CD4-positive, alpha-beta T cell treated with Interleukin-4 for 4 hours (primary cell): Measurements from ENCODE around the gene TMEM258.

Experiments
- DNase-seq: peaks from one replicate; pipeline ENCODE4 v3.0.0-alpha.2; 2020

The TMEM258 gene

DNA sequence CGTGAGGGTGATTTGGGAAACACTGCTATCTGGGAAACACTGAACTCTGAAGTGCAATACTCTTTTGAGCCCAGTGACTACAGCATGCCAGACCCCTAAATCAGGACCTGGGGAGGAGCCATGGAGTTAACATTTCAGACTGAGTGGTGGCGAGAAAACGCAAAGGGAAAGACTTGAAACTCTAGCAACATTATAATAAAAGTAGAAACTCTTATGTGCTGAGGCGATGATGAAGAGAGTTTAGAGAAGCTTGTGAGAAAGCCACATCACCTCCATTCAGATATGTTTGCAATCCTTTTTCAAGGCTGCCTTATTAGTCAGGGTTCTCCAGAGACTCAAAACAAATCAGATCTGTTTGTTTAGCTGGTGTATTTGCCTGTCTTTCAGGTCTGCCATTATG, 2.2 kb upstream of the TMEM258 start:
- no peak for DNase-seq

- DNase-seq = no peak
Observed at GRCh38 chr11:61793829-61794204, 1.4 kb upstream of the TMEM258 start.

DNA sequence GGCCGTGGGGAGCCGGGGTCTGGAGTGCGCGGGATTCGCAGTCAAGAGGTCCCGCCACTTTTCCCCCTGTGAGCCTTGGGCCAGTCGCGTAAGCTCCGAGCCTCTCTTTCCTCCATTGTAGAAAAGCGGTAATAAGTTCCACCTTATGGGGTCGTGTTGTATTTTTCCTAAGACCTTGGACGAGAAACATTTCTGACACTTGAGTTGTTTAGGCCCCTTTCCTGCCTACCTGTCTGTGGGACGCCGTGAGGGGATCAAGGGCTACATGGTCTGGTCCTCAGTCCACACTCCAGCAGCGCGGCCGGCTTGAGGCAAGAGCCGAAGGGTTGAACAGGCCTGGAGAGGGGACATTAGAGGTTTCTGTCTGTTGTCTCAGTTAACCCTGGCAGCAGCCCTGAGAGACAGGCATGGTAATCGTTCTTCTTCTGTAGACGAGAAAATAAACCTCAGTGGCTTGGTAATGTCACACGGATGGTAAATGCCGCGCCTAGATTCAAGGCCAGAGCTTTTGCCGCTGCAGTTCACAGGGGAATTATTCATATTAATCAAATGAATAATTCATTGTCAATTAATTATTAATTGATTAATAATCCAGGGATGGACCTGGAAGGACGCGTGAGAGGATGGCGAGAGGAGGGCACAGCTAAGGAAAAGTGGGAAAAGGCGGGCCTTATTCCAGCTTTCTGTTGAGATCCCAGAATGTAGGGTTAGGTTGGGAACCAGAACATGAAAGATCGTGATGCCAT, 857 bp upstream of the TMEM258 start:
- no peak for DNase-seq

GRCh38 chr11:61791737-61792309, 576 bp downstream of the TMEM258 start:
- DNase-seq = no peak

DNA sequence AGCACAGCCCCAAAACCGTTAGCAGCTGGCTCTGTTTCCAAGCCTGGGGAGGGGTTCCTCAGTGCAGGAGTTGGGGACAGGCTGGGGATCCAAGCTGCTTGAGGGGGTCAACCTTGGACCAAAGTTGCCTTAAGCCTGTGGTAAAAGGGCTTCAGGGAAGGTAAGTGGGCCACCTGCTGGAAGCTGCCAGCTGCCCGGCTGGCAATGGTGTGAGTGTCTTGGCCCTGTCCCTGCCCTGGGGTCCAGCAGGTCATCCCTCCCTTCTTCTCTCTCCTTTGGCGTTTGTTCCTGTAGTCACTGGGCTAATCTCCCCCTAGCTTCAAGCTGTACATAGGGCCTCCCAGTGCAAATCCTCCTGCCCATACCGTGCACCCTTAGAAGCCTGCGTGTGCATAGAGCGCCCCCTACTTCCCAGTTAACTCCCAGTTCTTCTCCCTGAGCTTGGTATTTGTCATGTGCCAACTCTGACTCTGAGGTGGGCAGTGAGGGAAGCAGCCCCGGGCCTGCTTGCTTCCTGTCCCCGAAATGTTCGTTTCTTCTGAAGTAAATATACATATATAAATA, 4.4 kb downstream of the TMEM258 start:
- DNase-seq = no peak

DNA sequence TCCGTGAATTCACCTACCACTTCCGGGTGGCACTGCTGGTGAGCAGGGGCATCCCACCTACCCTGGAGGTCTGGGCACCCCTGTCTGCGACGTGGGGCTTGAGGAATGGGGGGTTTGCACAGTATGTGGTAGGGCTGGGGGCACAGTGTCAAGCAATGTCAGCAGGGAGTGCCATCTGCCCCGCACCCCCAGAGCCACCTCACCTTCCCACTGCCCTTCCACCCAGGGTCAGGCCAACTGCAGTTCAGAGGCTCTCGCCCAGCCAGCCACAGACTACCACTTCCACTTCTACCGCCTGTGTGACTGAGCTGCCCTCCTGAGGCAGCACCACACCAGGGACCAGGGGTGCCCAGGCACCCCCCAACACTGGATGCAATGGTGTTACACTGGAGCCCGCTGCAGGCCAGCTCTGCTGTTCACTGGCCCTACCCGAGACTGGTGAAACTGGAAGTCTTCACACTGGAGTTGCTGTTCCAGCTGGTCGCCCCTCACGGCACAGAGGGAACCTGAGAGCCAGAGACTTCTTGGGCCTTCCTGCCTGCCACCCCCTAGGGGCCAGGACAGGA, 6.5 kb downstream of the TMEM258 start:
- no peak for DNase-seq

GRCh38 chr11:61784506-61784805, 7.9 kb downstream of the TMEM258 start:
- DNase-seq = no peak

- DNase-seq = no peak
Observed at GRCh38 chr11:61783717-61784505, 8.5 kb downstream of the TMEM258 start.

GRCh38 chr11:61782841-61783240, 9.6 kb downstream of the TMEM258 start:
- DNase-seq = no peak

DNA sequence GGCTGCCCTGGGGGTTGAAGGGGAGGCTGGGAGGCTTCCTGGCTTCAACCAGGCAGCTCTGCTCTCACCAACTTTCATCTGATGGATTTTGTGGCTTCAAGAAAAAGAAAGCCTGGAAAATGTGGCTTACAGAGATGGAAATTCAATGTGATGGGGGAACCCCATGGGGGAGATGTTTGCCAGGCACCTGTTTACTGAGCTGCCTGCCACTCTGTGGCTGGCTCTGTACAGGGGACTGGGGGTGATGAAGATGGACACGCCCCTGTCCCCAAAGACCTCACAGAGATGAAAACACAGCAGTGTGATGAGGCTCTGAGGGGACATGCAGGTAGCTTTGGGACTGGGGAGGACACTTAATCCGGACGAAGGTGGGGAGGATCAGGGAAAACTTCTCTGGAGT, 10.1 kb downstream of the TMEM258 start:
- DNase-seq = no peak

GRCh38 chr11:61781585-61781984, 10.8 kb downstream of the TMEM258 start:
- no peak for DNase-seq

GRCh38 chr11:61780581-61781162, 11.7 kb downstream of the TMEM258 start:
- no peak for DNase-seq

DNA sequence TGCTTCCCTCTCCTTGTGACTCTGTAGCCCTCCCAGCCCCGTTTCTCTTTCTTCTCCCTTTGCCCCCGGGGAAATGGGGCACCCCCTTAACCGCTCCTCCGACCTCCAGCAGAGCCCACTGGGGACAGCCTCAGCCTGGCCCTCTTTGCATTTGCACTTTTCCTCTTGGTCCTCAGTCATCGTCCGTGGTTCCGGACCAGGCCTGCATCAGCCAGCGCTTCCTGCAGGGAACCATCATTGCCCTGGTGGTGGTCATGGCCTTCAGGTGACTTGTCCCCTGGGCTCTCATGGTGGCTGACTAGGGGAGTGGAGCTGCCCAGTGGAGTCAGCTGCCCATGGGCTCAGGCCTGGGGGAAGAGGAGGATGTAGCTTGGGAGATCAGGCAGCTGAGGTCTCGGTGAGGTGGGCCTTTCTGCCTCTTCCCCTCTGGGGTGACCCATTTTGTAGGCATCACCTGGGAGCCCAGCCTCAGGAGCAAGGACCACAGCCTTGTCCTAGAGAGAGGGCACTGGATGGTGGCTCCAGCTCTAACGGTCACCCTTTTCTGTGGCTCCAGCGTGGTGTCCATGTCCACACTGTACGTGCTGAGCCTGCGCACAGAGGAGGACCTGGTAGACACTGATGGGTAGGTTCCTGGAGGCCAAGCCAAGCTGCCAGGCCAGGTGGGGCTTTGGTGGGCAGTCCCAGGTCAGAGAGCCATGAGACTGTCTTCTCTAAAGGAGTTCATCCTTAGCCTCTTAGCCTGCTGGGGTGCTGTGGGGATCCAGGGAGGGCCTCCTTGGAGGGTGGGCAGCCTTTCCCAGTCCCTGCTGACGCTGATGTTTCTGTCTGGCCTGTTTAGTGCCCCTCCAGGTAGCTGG, 12.5 kb downstream of the TMEM258 start:
- no peak for DNase-seq

GRCh38 chr11:61778920-61779650, 13.3 kb downstream of the TMEM258 start:
- DNase-seq = no peak

- no peak for DNase-seq
Observed at GRCh38 chr11:61778357-61778886, 14.0 kb downstream of the TMEM258 start.

DNA sequence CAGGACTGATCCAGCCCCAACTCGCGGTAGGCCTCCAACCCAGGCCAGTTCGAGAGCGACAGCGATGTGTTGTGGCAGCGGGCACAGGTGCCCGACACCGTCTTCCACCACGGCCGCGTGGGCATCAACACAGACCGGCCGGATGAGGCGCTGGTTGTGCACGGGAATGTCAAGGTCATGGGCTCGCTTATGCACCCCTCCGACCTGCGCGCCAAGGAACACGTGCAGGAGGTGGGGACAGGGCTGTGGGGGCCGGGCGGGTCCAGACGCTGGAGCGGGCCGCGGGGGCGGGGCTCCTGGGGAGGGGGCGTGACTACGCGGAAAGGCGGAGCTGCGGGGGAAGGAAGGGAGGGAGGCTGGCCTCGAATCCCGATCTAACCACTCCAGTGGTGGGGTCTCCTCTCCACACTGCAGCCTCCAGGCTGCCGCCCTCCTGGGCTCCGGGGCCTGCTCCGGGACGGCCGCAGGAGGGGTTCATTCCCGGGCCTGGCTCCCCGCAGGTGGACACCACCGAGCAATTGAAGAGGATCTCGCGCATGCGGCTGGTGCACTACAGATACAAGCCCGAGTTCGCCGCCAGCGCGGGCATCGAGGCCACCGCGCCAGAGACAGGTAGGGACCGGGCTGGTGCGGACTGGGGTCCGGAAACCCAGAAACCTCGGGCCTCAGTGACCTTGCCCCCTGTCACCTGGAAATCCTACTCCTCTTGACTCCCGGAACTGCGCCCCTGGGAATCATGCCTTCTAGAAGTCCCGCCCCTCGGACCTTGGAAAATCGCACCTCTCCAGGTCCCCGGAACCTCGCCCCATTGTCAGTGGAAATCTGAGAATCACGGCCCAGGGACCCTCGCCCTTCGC, 14.9 kb downstream of the TMEM258 start:
- DNase-seq = peak; percentile 53

DNA sequence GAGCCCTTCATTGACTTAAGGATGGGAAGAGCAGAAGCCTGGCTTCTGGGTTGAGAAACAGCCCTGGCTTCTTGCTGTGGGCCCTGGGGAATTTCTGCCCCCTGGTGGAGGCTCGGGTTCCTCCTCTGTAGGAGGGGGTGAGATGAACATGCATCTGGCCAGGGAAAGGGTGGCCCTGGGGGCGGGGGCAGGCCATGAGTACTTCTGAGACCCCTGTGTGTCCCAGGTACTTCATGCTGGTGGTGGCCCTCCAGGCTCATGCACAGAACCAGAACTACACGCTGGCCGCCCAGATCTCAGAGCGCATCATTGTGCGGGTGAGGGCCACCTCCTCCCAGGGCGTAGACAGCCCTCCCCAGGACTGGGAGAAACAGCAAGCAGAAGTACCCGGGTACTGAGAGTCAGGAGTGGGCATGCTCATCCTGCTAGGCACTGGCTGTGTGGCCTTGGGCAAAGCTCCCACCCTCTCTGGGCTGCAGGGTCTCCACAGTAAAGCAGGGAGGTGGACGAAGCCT, 15.8 kb downstream of the TMEM258 start:
- peak; percentile 31 for DNase-seq

DNA sequence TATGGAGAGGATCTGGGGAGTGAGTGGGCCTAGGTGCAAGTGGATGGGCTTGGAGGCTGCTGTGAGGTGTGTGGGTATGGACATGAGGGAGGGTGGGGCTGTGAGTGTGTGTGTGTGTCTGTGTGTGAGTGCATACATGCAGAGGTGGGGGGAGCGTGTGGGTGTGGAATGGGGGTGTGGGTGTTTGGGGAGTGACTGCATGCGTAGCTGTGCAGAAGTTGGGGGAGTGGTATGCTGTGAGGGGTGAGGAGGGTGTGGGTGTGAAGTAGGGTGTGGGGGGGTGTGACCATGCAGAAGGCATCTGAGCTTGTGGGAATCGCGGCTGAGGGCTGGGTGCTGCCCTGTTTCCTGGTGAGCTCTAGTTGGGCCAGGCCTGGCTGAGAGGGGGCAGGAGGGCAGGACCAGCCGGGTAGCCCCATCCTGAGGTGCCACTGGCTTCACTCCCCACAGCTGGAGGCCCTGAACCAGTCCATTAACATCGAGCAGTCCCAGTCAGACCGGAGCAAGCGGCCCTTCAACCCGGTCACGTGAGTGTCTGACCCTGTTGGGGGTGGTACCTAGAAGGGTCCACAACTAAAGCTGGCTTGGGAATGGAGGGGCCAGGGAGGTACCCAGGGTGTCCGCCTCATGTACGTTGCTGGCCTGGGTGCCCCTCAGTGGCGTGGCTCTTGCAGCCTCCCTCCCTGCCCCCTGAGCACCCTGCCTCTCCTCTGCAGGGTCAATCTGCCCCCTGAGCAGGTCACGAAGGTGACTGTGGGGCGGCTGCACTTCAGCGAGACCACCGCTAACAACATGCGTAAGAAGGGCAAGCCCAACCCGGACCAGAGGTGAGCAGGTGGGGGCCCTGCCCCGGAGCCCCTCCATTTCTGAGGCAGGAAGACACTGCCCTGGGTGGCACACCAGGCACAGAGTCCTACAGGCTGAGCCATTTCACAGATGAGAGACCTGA, 16.5 kb downstream of the TMEM258 start:
- peak; percentile 29 for DNase-seq

DNA sequence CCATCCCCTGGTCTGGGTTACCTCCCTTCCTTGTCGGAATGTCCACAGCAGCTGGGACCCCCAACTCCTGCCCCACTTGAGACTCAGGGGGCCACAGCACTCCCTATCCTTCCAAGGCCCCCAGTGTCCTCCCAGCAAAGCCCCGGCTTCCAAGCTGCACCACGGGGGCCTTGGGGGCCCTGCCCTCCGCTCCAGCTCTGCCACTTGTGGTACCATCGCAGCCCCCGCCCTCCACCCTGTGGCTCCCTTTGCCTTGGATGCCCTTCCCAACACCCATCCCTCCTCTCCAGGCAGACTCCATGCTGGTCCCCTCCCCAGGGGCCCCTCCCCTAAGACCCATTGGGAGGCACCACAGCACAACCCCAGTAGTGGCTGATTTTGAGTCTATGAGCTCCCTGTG, 17.3 kb downstream of the TMEM258 start:
- DNase-seq = no peak
